Mucosa of descending colon (tissue), 3 donors: Measurements from ENCODE around the gene GRIK3. TPM values are rescaled to one million over a fixed set of nuclear protein-coding genes. Genes with fewer than 3 reads are reported as not detected.

Source experiments
- ATAC-seq: fragments of 200-7000 bp; cut with Tn5 transposase; one replicate; pipeline ENCODE4 v1.9.1; 2020; ENCODE audit warnings: mild to moderate bottlenecking, moderate library complexity
- DNase-seq, 3 donors: peaks; one replicate each; pipeline ENCODE4 v3.0.0-alpha.2; 2020
- H3K36me3 ChIP-seq: fragments of 200-600 bp; one replicate; pipeline ENCODE4 v1.8.0; 2021; ENCODE audit warnings: low read depth, mild to moderate bottlenecking
- H3K4me1 ChIP-seq: fragments of 200-600 bp; one replicate; pipeline ENCODE4 v1.8.0; 2021; ENCODE audit warnings: low read depth, mild to moderate bottlenecking
- H3K4me3 ChIP-seq: fragments of 200-600 bp; one replicate; pipeline ENCODE4 v1.8.0; 2021; ENCODE audit warnings: mild to moderate bottlenecking
- H3K9me3 ChIP-seq: fragments of 200-600 bp; one replicate; pipeline ENCODE4 v1.8.0; 2021; ENCODE audit warnings: mild to moderate bottlenecking
- CTCF ChIP-seq: fragments of 200-600 bp; IDR thresholded peaks from one replicate; pipeline ENCODE4 v1.8.0; 2022; ENCODE audit warnings: antibody characterized with exemption, mild to moderate bottlenecking
- intact Hi-C, 2 donors: fragments of 100-400 bp; cut with DNase I in 1 of 2; cut with micrococcal nuclease in 1 of 2; formaldehyde crosslinking; loops; one replicate each; pipeline versions ENCODE4 v1.11.0 to v1.11.1; 2022; cut with DNase I, micrococcal nuclease
- total RNA-seq, 3 donors: library from RNA; stranded (reverse); fragmentation: NEBNext Ultra II Directional in 2 of 3; extraction: Animal tissue kit (Norgen Biotek cat#: 25700) in 2 of 3; gene quantifications; one replicate each; pipeline versions ENCODE4 v1.2.1 to v1.2.4, GENCODE V29; 2021 to 2023
- donor health status: DM: no; HTN: no; CAD: no; lungs with moderate emphysema.
- donor health status: DM: no; HTN: no; CAD: no.
- donor health status: DM: no; HTN: yes; CAD: no.

The GRIK3 gene
- total RNA-seq, 3 donors from 2014 or later: 0.41 to 13.6 (median 1.5) TPM

GRCh38 chr1:36968730-36969129, 65.6 kb downstream of the GRIK3 start:
- Histone ChIP-seq H3K36me3 (no peaks in the 10 kb centered on the region), H3K4me3 (no peak overlapping the region), H3K9me3 (no peaks in the 10 kb centered on the region), H3K4me1 (no peaks in the 10 kb centered on the region)
- no peak for TF ChIP-seq CTCF
- intact Hi-C loops: no loop called here
- ATAC-seq: no peak
- no peak for DNase-seq

GRCh38 chr1:36966242-36966641, 68.1 kb downstream of the GRIK3 start:
- intact Hi-C loops: no loop called here
- ATAC-seq: no peak

DNA sequence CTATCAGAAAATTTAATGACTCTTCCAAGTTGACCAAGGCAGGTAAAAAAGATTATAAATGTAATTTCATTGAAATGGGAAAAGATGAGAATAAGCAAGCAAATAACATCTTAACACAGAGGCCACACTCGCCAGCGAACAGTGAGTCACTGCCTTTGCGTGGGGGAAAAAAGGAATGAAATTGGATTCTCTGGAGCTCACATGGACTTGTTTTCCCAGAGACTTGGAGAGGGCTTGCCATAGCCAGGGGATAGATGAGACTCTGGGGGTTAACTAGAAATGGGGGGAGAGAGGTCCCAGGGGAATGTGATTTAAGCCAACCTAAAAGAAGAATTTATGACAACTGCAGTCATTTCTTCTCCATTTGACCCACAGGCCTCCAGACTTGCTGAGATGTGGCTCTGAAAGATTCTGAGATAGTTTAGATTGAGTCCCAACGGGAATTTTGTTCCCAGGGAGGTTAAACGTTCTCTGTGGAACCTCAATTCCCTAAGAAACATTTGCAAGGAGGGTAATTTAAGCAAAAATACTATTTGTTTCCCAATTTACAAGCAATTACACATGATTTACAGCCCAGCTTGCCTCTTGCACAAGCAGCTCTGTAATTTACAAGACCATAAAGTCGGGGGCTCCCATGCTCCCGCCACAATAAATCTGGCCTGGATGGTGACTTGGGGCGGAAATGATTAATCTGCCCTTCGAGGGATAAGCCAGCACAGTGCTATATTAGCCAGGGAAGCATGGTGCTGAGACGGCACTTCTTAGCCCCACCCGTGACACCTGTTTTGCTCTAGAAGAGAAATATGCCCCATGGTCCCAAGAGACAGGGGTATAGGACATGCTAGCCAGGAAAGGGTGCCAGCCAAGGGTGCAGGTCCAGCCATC, 68.8 kb downstream of the GRIK3 start:
- intact Hi-C loops: no loop called here
- DNase-seq: no peak
- TF ChIP-seq CTCF: no peak
- no peaks in the 10 kb centered on the region for H3K9me3 ChIP-seq
- H3K4me3 ChIP-seq: no peak overlapping the region
- H3K4me1 ChIP-seq: no peaks in the 10 kb centered on the region
- H3K36me3 ChIP-seq: no peaks in the 10 kb centered on the region
- ATAC-seq: no peak

More at GRCh38 chr1:36966242-36966641, 68.1 kb downstream of the GRIK3 start:
- no peaks in the 10 kb centered on the region for H3K36me3 ChIP-seq
- no peak overlapping the region for H3K4me3 ChIP-seq
- no peak for TF ChIP-seq CTCF
- DNase-seq: peak in 1 of 3 donors; percentile 13
- no peaks in the 10 kb centered on the region for H3K4me1 ChIP-seq
- no peaks in the 10 kb centered on the region for H3K9me3 ChIP-seq

- ATAC-seq (no peak), DNase-seq (no peak)
- Histone ChIP-seq H3K36me3 (no peaks in the 10 kb centered on the region), H3K4me1 (no peaks in the 10 kb centered on the region), H3K9me3 (no peaks in the 10 kb centered on the region), H3K4me3 (no peak overlapping the region)
- TF ChIP-seq CTCF: no peak
- intact Hi-C loops: no loop called here
Measured at GRCh38 chr1:36964830-36965229, 69.5 kb downstream of the GRIK3 start.

DNA sequence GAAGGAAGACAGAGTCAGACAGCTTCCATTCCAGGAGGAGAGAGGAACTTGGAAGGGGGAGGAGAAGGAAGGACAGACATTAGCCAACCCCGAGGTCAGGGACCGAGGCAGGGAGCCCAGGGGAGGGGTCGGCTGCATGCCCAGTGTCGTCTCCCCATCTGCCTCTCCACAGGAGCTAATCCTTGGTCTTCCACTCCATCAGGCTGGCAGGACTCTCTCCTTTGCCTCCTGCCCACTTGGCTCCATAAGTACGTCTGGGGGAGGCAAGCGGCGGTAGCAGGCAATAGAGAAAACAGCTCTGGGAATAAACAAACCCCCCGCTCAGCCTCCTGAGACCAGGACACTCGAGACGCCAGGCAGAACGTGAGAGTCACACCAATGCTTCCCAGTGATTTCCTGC, 71.3 kb downstream of the GRIK3 start:
- no peaks in the 10 kb centered on the region for H3K4me1 ChIP-seq
- no peak for ATAC-seq
- no peak overlapping the region for H3K4me3 ChIP-seq
- no peak for TF ChIP-seq CTCF
- DNase-seq: no peak
- intact Hi-C loops: no loop called here
- H3K9me3 ChIP-seq: no peaks in the 10 kb centered on the region
- no peaks in the 10 kb centered on the region for H3K36me3 ChIP-seq
